Hepatocyte (in vitro differentiated cells): ENCODE results near the gene SLCO2B1. TPM values are rescaled to one million over a fixed set of nuclear protein-coding genes. Genes with fewer than 3 reads are reported as not detected.
A peak's percentile ranks its signal among the peaks of the same experiment; 100 is the strongest.

Experiments used
- DNase-seq: peaks from one replicate; pipeline ENCODE4 v3.0.0-alpha.2; 2016; ENCODE audit warnings: low spot score
- H2AFZ ChIP-seq: fragments of 200-600 bp; sonication (generic); 2 replicates; pipeline ENCODE4 v1.6.0; 2016; ENCODE audit warnings: antibody characterized with exemption, mild to moderate bottlenecking
- H3K27ac ChIP-seq: fragments of 200-600 bp; sonication (generic); 2 replicates; pipeline ENCODE4 v1.5.1; 2016; ENCODE audit warnings: mild to moderate bottlenecking
- H3K27me3 ChIP-seq: fragments of 200-600 bp; sonication (generic); 2 replicates; pipeline ENCODE4 v1.6.1; 2016
- H3K36me3 ChIP-seq: fragments of 200-600 bp; sonication (generic); replicated peaks from 2 replicates; pipeline ENCODE4 v1.5.1; 2016; ENCODE audit warnings: low read depth; ENCODE audit not compliant: insufficient read depth
- H3K4me1 ChIP-seq: fragments of 200-600 bp; sonication (generic); 2 replicates; pipeline ENCODE4 v1.5.1; 2016; ENCODE audit warnings: mild to moderate bottlenecking, moderate library complexity; ENCODE audit not compliant: insufficient read depth
- H3K4me2 ChIP-seq: fragments of 200-600 bp; sonication (generic); 2 replicates; pipeline ENCODE4 v1.6.0; 2016
- H3K4me3 ChIP-seq: fragments of 200-600 bp; sonication (generic); 2 replicates; pipeline ENCODE4 v1.5.1; 2016; ENCODE audit warnings: mild to moderate bottlenecking
- H3K79me2 ChIP-seq: fragments of 200-600 bp; sonication (generic); 2 replicates; pipeline ENCODE4 v1.6.0; 2017; ENCODE audit warnings: mild to moderate bottlenecking
- H3K9me2 ChIP-seq: fragments of 200-600 bp; sonication (generic); replicated peaks from 2 replicates; pipeline ENCODE4 v1.6.0; 2017; ENCODE audit warnings: mild to moderate bottlenecking; ENCODE audit not compliant: insufficient read depth
- H3K9me3 ChIP-seq: fragments of 200-600 bp; sonication (generic); 2 replicates; pipeline ENCODE4 v1.5.1; 2016; ENCODE audit warnings: low read depth, mild to moderate bottlenecking
- H4K20me1 ChIP-seq: fragments of 200-600 bp; sonication (generic); 2 replicates; pipeline ENCODE4 v1.6.0; 2016; ENCODE audit warnings: mild to moderate bottlenecking; ENCODE audit not compliant: insufficient read depth, poor library complexity, severe bottlenecking
- EZH2 ChIP-seq: fragments of 200-600 bp; sonication (generic); IDR thresholded peaks from 2 replicates; pipeline ENCODE4 v1.6.1; 2016; ENCODE audit warnings: antibody characterized with exemption, mild to moderate bottlenecking, borderline replicate concordance
- EZH2phosphoT487 ChIP-seq: fragments of 200-600 bp; sonication (generic); IDR thresholded peaks from one replicate; pipeline ENCODE4 v1.6.1; 2018; ENCODE audit warnings: antibody characterized with exemption, mild to moderate bottlenecking, low read depth, moderate library complexity; ENCODE audit not compliant: unreplicated experiment, severe bottlenecking
- WGBS: methylation state at CpG from one replicate; pipeline ENCODE4 v1.1.6; 2016; ENCODE audit warnings: low lambda C conversion rate; ENCODE audit errors: missing lambda C conversion rate; 5-methylcytosine and 5-hydroxymethylcytosine counted together
- polyA plus RNA-seq: library from polyadenylated mRNA; unstranded; fragments of >200 nt; fragmentation: Nextera tagmentation; extraction: Ambion mirVana; gene quantifications from 2 replicates; pipeline ENCODE4 v1.2.1, GENCODE V29; 2016
- total RNA-seq: library from RNA; depleted of rRNA; stranded (reverse); fragments of >200 nt; gene quantifications from 2 replicates; pipeline ENCODE4 v1.2.3, GENCODE V29; 2014
- TF ChIP-seq, protein P1 (sequence below): fragments of 200-600 bp; sonication (generic); IDR thresholded peaks from 2 replicates; pipeline ENCODE4 v1.5.1; 2016; ENCODE audit warnings: antibody characterized with exemption, mild to moderate bottlenecking; ENCODE audit not compliant: poor library complexity

The SLCO2B1 gene
- total and polyA plus RNA-seq, 2 experiments from 2014 or later: 51.6 to 79.2 TPM

DNA sequence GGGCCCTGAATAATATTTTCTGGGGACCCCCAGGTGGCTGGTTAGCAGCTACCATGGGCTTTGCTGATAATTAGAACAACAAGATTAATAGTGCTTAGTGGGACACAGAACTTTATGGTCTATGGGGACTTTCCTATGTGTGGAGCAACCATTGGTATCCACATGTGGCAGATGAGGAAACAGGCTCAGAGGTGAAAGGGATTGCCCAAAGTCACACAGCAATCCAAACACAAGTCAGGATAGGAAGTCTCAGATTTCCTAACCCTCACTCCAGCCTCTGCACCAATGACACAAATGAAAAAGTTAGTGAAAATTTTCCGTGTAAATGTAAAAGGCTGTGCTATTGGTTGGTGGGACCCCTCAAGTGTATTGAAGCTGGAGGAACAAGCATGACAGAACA, 15.3 kb upstream of the SLCO2B1 start:
- 93% methylated on average over 1 of the region's 1 CpG for WGBS
- no peaks in the 10 kb centered on the region for H4K20me1 ChIP-seq
- DNase-seq: no peak
- peaks cover 10% of the 10 kb centered on the region for H3K27me3 ChIP-seq
- no peak overlapping the region for H3K27ac ChIP-seq
- H3K4me3 ChIP-seq: no peak overlapping the region
- no peaks in the 10 kb centered on the region for H3K9me2 ChIP-seq
- no peaks in the 10 kb centered on the region for H3K36me3 ChIP-seq
- no peak overlapping the region for H3K4me2 ChIP-seq
- TF ChIP-seq EZH2: no peak
- TF ChIP-seq EZH2phosphoT487: no peak
- TF ChIP-seq, protein P1, sequence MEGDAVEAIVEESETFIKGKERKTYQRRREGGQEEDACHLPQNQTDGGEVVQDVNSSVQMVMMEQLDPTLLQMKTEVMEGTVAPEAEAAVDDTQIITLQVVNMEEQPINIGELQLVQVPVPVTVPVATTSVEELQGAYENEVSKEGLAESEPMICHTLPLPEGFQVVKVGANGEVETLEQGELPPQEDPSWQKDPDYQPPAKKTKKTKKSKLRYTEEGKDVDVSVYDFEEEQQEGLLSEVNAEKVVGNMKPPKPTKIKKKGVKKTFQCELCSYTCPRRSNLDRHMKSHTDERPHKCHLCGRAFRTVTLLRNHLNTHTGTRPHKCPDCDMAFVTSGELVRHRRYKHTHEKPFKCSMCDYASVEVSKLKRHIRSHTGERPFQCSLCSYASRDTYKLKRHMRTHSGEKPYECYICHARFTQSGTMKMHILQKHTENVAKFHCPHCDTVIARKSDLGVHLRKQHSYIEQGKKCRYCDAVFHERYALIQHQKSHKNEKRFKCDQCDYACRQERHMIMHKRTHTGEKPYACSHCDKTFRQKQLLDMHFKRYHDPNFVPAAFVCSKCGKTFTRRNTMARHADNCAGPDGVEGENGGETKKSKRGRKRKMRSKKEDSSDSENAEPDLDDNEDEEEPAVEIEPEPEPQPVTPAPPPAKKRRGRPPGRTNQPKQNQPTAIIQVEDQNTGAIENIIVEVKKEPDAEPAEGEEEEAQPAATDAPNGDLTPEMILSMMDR: no peak
- H3K9me3 ChIP-seq: no peaks in the 10 kb centered on the region
- no peaks in the 10 kb centered on the region for H3K79me2 ChIP-seq
- no peaks in the 10 kb centered on the region for H3K4me1 ChIP-seq
- no peak overlapping the region for H2AFZ ChIP-seq

DNA sequence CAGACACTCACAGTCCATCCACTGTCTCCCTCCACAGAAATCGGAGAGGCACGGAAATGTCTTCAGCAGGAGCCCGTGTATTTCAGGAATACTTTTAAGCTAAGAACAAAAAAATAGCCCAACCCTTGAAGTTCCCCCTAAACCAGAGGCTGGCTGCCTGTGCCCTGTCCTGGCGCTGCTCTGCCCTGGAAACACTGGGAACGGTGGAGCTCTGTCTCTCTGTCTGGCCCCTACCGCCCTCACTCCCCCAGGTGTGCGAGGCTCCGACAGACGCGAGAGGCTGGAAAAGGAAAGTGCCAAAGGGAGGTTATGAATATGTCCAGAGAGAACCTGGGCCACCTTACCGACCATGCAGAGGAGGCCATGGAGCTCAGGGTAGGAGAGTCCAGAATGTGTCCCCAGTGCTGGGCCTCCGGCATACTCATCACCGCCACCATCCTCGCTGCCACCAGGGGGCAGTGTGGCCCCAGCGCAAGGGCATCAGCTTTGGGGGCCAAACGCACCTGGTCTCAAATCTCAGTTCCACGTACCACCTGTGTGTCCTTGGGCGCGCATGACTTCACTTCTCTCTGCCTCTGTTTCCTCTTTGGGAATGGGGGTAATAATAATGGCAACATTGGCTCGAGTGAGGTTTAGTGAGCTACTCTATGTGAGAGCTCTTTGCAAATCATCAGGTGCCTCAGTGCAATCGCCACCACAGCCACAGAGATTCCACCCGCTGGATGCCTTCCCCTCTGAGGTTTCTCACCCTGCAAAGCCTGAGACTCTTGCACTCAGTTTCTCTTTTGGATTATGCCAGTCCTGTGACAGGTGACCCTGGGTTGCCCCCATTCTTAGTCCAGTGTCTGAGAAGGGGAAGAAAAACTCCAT, 10.4 kb upstream of the SLCO2B1 start:
- Histone ChIP-seq H3K27me3 (peaks cover 10% of the 10 kb centered on the region), H3K27ac (no peak overlapping the region), H3K4me2 (no peak overlapping the region), H2AFZ (no peak overlapping the region), H3K36me3 (no peaks in the 10 kb centered on the region), H3K4me3 (no peak overlapping the region), H4K20me1 (no peaks in the 10 kb centered on the region), H3K9me2 (no peaks in the 10 kb centered on the region), H3K79me2 (no peaks in the 10 kb centered on the region), H3K4me1 (no peaks in the 10 kb centered on the region), H3K9me3 (no peaks in the 10 kb centered on the region)
- WGBS: 43% methylated on average over 22 of the region's 22 CpGs
- DNase-seq: peak; percentile 75
- TF ChIP-seq, protein P1: peak; percentile 77
- TF ChIP-seq EZH2: no peak
- no peak for TF ChIP-seq EZH2phosphoT487

DNA sequence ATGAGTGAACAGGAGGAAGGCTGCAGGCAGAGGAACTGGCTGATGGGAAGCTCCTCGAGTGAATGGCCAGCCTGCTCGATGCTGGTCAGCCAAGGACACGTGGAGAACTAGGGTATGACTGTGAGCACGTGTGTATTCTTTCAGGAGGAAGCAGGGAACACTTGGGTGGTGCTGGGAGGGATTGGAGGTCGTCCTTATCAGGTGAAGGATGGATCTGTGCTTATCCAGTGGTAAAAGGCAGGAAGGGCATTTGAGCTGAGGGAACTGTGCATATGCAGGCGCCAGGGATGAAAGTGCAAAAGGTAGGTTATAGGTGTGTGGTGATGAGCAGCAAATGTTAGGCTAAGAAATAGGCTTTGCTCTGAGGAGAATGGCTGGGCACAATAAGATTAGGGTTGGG, 9.7 kb upstream of the SLCO2B1 start:
- H3K4me2 ChIP-seq: no peak overlapping the region
- H3K4me1 ChIP-seq: no peaks in the 10 kb centered on the region
- H3K36me3 ChIP-seq: no peaks in the 10 kb centered on the region
- DNase-seq: no peak
- no peak for TF ChIP-seq EZH2
- TF ChIP-seq EZH2phosphoT487: no peak
- TF ChIP-seq, protein P1: no peak
- H4K20me1 ChIP-seq: no peaks in the 10 kb centered on the region
- no peak overlapping the region for H2AFZ ChIP-seq
- H3K27ac ChIP-seq: no peak overlapping the region
- H3K9me2 ChIP-seq: no peaks in the 10 kb centered on the region
- no peaks in the 10 kb centered on the region for H3K79me2 ChIP-seq
- 61% methylated on average over 6 of the region's 6 CpGs for WGBS
- no peaks in the 10 kb centered on the region for H3K9me3 ChIP-seq
- H3K4me3 ChIP-seq: no peak overlapping the region
- H3K27me3 ChIP-seq: peaks cover 10% of the 10 kb centered on the region
